OCI-LY7 (cell line): ENCODE results near the gene NRIP1.

Experiments
- EZH2phosphoT487 ChIP-seq: fragments of 200-600 bp; sonication (generic); IDR thresholded peaks from 2 replicates; pipeline ENCODE4 v1.6.1; 2018; ENCODE audit warnings: low read depth, borderline replicate concordance, mild to moderate bottlenecking, mixed run types, antibody characterized with exemption, low read length, moderate library complexity, mixed read lengths
- TF ChIP-seq, protein P1 (sequence below): fragments of 200-600 bp; sonication (generic); conservative IDR thresholded peaks from 2 replicates; pipeline ENCODE4 v1.5.1; 2014; ENCODE audit warnings: mild to moderate bottlenecking, antibody characterized with exemption, low read length, moderate library complexity, mixed read lengths

DNA sequence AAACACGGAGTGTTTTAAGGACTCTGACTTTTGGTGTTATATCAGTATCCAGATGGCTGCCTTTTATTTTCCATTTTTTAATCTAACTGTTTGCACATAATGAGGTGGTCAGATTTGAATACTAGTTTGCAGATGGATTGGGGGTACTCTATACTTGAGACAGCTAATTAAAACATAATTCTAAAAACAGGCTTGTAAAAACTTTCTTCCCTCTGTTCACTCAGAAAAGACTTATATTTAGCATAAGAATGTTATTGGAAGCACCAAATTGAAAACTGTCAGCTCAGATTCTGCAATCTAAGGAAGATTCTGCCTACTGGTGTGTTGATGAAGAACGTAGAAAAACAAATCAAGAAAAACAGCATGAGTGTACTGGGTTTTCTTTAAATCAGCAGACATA, 44.0 kb upstream of the NRIP1 start:
- TF ChIP-seq, protein P1, sequence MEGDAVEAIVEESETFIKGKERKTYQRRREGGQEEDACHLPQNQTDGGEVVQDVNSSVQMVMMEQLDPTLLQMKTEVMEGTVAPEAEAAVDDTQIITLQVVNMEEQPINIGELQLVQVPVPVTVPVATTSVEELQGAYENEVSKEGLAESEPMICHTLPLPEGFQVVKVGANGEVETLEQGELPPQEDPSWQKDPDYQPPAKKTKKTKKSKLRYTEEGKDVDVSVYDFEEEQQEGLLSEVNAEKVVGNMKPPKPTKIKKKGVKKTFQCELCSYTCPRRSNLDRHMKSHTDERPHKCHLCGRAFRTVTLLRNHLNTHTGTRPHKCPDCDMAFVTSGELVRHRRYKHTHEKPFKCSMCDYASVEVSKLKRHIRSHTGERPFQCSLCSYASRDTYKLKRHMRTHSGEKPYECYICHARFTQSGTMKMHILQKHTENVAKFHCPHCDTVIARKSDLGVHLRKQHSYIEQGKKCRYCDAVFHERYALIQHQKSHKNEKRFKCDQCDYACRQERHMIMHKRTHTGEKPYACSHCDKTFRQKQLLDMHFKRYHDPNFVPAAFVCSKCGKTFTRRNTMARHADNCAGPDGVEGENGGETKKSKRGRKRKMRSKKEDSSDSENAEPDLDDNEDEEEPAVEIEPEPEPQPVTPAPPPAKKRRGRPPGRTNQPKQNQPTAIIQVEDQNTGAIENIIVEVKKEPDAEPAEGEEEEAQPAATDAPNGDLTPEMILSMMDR: no peak
- TF ChIP-seq EZH2phosphoT487: no peak
